ENCODE measurements around the gene NEAT1. TPM values are rescaled to one million over a fixed set of nuclear protein-coding genes. Genes with fewer than 3 reads are reported as not detected.

Gene NEAT1
- total and polyA plus RNA-seq, 9 of the 15 experiments (the other 6 are each of a cell fraction or from before 2014, with no cell fraction given), result 20.1 to 389 (median 62.8) TPM

DNA sequence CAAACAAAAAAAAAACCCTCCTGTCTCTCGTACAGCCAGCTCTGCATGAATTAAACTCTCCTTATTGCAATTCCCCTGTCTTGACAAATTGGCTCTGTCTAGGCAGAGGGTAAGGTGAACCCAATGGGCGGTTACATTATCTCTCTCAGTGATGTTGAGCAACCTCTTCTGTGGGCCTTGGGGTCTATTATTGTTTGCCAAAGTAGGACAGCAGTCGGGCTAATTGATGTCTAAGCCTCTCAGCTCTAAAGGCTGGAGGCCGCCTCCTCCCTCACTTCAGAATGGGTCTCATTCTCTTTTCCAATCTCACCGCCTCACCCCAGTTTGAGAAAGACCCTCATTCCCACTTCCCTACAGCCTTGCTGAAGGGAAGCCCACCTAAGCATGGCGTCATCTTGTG lies 38.8 kb upstream of the NEAT1 start:
- Histone ChIP-seq H3K79me2 (ENCODE audit: control insufficient read depth, insufficient read depth, low read length) (peaks cover 22% of the 10 kb centered on the region), H3K27me3 (ENCODE audit: control insufficient read depth in 2 of 2, insufficient read depth in 2 of 2, low read length in 2 of 2) (no peaks in the 10 kb centered on the region), H3K4me3 (no peak overlapping the region), H3K9me3 (replicated peaks; ENCODE audit: control insufficient read depth, insufficient read depth, low read depth, low read length) (no peaks in the 10 kb centered on the region; the same call in 1 of the 2 replicates), H4K20me1 (replicated peaks; ENCODE audit: control insufficient read depth, insufficient read depth, low read length) (0 out of 2 replicates have a peak, but pooled peaks cover 3% of the 10 kb centered on the region), H3K4me2 (ENCODE audit: insufficient read depth, low read length) (no peak overlapping the region), H3K9me1 (ENCODE audit: control insufficient read depth, insufficient read depth, low read length) (no peaks in the 10 kb centered on the region), H3K9ac (ENCODE audit: insufficient read depth in 1 of 2, low read depth in 2 of 2, low read length in 2 of 2) (peak overlapping the region in 1 of 2 experiments; percentile 68; a peak in 1 of 4 replicates), H3K4me1 (replicated peaks in 1 of 2; ENCODE audit: control insufficient read depth in 2 of 2, insufficient read depth in 2 of 2, low read length in 2 of 2) (peaks cover 46 to 78% of the 10 kb centered on the region in 2 experiments), H3K27ac (ENCODE audit: extremely low read depth, low read depth, low read length) (no peak overlapping the region), H3K36me3 (ENCODE audit: control insufficient read depth, insufficient read depth, low read length) (peaks cover 12% of the 10 kb centered on the region; the same call in 2 of the 3 replicates), H2AFZ (ENCODE audit: low read depth, low read length) (no peak overlapping the region)
- no peak for ATAC-seq
- intact Hi-C loops (cut with micrococcal nuclease) (loop anchor here (2.0 kb wide), 1 partner anchor 85 kb away; no protein-coding TSS in a partner anchor), in situ Hi-C loops (cut with MboI) (no loop called here)
- CTCF ChIA-PET (ENCODE audit: low intra/inter-chr PET ratio), result no interaction called here
- no peak for DNase-seq (ENCODE audit: extremely low read depth in 1 of 4, low spot score in 3 of 4)
- no peak for FAIRE-seq
- POLR2A ChIA-PET, result interaction anchor here (0.5 to 16.2 kb wide), 5 partner anchors 13 to 119 kb away, joined by 3 to 253 read pairs (median 5); partner anchors contain the start of genes MALAT1 and NEAT1
- 82% methylated on average over 5 of the region's 6 CpGs for WGBS (ENCODE audit: insufficient coverage, low coverage, missing lambda C conversion rate)
- no TSS peak for BruUV-seq (replicated peaks)
- no peak for TF ChIP-seq DMBX1 (CRISPR knock-in tag; IDR thresholded peaks at IDR 0.05; ENCODE audit: borderline replicate concordance)
- TF ChIP-seq CEBPB (tag; IDR thresholded peaks at IDR 0.05), result 0 out of 2 replicates have a peak, but pooled peaks have one; percentile 19
- TF ChIP-seq, protein P1, sequence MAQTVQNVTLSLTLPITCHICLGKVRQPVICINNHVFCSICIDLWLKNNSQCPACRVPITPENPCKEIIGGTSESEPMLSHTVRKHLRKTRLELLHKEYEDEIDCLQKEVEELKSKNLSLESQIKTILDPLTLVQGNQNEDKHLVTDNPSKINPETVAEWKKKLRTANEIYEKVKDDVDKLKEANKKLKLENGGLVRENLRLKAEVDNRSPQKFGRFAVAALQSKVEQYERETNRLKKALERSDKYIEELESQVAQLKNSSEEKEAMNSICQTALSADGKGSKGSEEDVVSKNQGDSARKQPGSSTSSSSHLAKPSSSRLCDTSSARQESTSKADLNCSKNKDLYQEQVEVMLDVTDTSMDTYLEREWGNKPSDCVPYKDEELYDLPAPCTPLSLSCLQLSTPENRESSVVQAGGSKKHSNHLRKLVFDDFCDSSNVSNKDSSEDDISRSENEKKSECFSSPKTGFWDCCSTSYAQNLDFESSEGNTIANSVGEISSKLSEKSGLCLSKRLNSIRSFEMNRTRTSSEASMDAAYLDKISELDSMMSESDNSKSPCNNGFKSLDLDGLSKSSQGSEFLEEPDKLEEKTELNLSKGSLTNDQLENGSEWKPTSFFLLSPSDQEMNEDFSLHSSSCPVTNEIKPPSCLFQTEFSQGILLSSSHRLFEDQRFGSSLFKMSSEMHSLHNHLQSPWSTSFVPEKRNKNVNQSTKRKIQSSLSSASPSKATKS (CRISPR knock-in tag; IDR thresholded peaks at IDR 0.05), result no peak

Data from K562 (cell line).